Amniotic epithelial cell (primary cell): ENCODE data around the gene RALGAPB.
A peak's percentile ranks its signal among the peaks of the same experiment; 100 is the strongest.
"Not testable (repeated sequence)": the region's sequence is repeated elsewhere in the genome, so short reads cannot be mapped to it uniquely, and the experiment has no call there.

Experiments used
- DNase-seq: peaks from one replicate; pipeline ENCODE4 v3.0.0-alpha.2; 2010; ENCODE audit warnings: low read depth

Gene RALGAPB

DNA sequence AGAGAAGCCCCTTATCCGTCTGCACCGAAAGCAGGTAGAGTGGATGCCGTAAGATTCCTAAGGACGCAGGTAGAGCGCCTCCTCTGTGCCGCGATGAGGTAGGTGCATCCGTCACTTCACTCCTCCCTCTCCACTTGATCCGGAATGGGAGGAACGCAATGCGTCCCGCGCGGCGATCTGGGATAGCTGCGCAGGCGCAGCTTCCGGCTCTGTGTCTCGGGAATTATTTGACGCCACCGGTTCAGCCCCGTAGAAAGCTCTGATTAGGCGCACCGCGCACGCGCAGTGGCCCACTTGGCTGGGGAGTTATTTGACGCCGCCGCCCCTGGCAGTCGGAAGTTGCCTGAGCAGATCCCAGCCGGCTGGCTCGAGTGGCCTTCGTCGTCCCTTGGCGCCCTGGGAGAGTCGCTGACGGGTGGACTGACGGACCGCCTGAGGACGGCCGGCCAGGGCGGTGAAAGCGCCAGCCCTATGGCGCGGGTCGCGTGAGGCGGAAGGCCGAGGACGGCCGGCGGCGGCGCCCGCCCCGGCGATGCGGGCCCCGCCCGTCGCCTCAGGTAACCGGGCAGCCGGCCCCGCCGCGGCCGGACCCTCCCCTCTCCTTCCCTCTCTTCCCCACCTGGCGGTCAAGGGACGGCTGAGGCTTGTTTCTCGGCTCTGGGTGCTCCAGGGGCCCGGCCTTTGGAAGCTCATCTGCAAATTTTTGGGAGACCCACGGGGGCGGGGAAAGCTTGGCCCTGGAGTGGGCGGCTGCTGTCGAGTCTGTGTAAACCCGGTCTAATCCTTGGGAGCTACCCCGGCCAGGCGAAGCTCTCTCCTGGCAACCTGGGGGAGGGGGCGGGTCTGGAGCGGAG lies at the start of gene RALGAPB:
RALGAPB (plus strand) TSS at position 331 of the 854 bp plus-strand sequence. CDS start 15,590 bp downstream, outside the sequence.
- DNase-seq, result peak; percentile 94

GRCh38 chr20:38423541-38423940 lies 49.1 kb upstream of the RALGAPB start:
- peak; percentile 16 for DNase-seq

DNA sequence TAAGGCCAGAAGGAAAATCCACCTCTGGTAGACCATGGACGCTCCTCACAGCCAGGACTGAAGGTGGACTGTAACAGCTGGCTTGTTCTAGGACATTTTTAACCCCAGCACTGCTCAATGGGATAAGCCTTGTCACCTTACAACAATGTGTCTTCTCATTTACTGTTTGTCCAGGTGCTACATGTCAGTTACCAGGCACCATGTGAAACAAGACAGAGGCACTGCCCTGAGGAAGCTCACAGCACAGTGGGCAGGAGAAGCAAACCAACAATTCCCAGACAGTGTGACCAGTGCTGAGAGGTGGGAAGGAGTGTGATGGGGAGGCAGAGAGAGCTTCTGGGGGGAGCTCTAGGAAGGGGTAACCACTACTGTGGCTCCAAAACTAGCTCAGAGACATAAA lies 48.2 kb upstream of the RALGAPB start:
- no peak for DNase-seq

DNA sequence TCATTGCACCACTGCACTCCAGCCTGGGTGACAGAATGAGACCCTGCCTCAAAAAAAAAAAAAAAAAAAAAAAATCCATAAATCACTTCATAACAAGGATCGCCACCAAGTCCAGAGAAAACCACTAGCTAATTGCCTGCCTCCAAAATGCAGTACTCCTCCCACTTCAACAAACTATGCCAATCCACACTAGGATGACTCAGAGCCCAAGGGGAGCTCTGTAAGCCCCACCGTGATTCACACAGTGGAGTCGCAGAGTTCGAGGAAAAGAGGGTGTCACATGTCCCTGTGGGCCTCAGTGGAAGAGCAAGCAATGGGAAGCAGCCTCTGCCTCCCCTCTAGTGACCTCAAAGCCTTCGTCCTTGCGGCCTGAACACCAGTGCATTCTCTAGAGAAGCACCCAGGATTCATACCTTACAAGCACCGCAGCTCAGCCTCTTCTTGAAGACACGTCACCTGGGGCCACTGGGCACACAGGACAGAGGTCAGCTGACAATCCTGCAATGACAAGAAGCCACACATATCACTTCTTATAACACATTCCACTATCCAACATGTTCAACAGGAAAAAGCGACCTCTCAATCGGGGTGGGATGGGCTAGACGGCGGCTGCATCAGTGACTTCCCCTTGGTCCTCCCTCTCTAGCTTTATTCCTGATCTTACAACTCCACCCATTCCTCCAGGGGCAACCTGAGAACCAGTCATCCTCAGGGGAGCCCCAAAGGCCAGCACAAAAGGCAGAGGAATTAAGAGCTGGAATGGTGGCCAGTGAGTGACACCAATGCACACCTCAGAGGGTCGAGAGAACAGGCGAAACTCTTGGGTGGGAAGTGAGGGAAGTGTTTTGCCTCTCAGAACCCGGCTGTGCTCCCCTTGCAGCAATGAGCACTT lies 46.4 kb upstream of the RALGAPB start:
- DNase-seq, result peak; percentile 94

DNA sequence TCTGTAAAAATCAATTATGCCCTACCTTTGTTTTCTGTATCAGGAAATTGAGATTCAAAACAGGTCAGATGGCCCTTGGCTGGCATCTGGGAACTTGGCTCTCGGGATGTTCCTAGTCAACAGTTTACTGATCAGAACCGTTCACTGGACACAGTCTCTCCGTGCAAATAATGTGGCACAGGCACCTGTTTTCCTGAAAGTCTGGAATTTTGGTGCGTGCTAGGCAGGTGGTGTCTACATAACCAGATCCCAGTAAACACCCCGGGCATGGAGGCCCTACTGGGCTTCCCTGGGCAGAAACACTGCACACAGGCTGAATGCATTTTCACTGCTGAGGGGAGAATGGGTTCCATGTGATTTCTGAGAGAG lies 45.0 kb upstream of the RALGAPB start:
- no peak for DNase-seq

- DNase-seq, result no peak
Measured at GRCh38 chr20:38428800-38429199, 43.8 kb upstream of the RALGAPB start.

- no peak for DNase-seq
Measured at GRCh38 chr20:38429301-38429700, 43.3 kb upstream of the RALGAPB start.

GRCh38 chr20:38430679-38431325 lies 41.8 kb upstream of the RALGAPB start:
- no peak for DNase-seq

DNA sequence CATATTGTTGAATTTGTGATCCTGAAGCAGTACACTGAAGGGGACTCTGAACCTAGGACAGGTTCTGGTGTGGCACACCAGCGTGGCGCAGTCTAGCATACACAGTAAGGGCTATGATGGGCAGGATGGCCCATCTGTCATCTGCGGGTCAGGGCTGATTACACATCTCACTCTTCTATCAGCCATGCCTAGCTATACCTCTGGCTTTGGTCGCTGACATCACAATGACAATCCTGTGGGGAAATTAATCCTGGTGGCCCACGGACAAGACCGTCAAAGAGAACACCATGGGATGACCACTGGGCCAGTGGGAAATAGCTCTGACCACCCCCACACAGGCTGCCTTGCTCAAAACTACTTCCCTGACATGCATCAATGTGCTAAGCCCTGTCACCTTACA lies 40.4 kb upstream of the RALGAPB start:
- DNase-seq, result no peak

DNA sequence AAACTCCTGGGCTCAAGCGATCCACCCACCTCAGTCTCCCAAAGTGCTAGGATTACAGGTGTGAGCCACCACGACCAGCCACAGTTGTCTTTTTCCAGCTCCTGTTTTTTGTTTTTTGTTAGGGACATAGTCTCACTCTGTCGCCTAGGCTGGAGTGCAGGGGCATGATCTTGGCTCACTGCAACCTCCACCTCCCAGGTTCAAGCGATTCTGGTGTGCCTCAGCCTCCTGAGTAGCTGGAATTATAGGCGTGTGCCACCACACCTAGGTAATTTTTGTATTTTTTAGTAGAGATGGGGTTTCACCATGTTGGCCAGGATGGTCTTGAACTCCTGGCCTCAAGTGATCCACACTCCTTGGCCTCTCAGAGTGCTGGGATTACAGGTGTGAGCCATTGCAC lies 39.8 kb upstream of the RALGAPB start:
- not testable (repeated sequence) for DNase-seq

GRCh38 chr20:38433304-38433972 lies 39.2 kb upstream of the RALGAPB start:
- DNase-seq, result no peak

GRCh38 chr20:38434301-38434741 lies 38.3 kb upstream of the RALGAPB start:
- DNase-seq, result no peak

DNA sequence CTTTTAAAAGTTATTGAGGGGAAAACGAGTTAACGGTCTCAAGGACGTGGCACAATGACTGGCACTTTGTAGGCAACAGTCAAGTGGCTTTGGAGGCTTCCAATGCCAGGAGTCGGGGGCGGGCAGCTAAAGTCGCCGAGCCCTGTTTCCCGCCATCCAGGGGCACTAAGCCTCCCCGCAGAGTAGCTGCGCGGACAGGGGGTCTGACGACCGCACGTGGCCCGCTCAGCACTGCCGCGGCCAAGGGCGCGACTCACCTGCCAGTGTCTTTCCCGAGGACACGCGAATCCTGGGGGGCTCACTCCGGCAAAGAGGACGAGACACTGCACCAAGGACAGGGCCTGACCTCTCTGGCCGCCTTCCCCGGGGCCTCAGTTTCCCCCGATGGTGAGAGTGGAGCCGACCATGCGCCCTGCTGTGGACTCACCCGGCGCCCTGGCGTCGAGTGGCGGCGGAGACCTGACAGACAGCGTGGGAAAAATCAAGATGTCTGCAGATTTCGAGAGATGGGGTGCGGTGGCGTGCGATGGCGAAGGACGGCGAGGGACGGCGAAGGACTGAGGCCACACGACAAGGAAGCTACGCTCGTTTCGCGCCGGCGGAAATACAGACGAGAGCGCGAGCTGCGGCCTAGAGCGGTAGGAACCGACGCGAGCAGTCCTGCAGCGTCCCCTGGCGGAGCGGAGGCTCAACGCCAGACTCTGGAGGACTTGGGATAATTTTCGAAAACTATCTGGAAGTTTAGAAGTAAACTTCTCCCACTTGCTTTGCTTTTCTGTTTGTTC lies 37.7 kb upstream of the RALGAPB start, which contains the start of gene SNHG17:
SNHG17 (minus strand) TSS at position 559 of the 785 bp plus-strand sequence.
- DNase-seq, result peak; percentile 92

DNA sequence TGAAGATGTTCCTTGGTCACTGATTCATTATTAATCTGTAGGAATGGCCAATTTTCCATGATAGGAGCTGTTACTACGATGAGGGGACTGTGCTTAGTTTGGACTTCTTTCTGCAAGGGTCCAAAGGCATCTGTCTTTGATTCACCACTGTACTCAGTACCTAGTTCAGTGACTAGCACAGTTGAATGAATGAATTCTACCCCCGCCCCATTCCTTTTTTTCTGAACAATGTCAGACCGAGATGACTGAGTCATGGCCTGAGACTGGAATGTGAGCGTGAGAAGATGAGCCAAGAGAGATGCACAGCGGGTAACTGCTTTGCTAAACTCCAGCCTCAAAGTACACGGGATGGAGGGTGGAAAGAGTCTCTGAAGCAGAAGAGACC lies 37.1 kb upstream of the RALGAPB start:
- peak; percentile 77 for DNase-seq

DNA sequence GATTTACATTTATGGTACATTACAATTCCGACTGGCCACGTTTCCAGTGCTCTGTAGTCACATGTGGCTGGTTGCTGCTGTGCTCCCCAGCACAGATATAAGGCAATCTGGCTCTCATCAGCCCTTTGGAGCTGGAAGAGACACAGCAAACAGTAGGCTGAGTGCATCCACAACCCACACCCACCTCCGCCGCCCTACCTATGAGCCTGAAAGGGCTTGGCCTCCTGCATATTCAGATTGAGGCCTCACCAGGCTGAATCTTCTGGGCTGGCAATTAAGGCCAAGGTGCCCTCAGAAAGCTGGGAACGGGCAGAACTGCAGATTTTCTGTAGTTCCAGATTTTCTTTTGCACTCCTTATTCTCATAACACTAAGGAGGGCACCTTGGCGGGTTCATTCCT lies 34.8 kb upstream of the RALGAPB start:
- no peak for DNase-seq

GRCh38 chr20:38441110-38441509 lies 31.5 kb upstream of the RALGAPB start:
- DNase-seq, result not testable (repeated sequence)

- no peak for DNase-seq
Measured at GRCh38 chr20:38441916-38442315, 30.7 kb upstream of the RALGAPB start.

DNA sequence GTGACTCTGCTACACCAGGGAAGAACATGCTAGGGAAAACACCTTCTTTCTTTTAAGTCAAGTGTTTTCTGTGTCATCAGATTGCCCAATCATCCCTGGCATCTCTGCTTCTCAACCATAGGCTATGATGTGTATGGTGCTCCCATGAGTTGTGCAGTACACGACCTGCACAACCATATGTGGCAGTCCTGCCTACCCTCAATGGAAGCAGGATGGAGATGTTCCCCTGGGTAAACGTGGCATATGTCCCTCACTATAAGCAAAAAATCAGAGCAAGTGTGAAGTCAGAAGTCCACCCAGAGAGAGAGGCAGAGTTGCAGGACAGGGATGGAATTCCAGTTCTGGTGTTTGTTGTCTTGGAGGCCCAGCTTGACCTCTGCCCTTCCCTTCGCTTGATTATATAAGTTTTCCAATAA lies 27.3 kb upstream of the RALGAPB start:
- DNase-seq, result no peak

DNA sequence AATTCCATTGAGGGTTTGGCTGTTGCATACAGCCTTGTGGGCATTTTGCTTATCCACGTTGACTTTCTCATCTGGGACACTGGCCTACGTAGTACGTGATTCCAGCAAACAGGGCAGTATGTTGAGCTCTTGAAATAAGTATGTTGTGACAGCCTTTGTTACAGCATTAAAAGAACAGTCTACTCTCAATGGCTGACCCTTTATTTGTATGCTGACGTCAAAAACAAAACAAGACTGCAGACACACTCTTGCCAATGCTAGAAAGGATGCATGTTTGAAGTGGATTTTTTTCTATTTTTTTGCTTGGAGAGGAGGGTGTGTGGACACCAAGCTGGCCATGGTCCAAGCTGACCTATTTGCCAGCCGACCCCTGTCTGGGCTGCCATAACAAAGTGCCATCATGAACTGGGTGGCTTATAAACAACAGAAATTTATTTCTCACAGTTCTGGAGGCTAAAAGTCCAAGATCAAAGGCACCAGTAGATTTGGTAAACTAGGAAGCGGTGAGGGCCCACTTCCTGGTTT lies 26.7 kb upstream of the RALGAPB start:
- no peak for DNase-seq

GRCh38 chr20:38446441-38447209 lies 26.0 kb upstream of the RALGAPB start:
- DNase-seq, result peak; percentile 92
